T-cell (primary cell): ENCODE measurements around the gene STAT5B. TPM values are rescaled to one million over a fixed set of nuclear protein-coding genes. Genes with fewer than 3 reads are reported as not detected.

Experiments
- ATAC-seq, 4 experiments: fragments of 200-7000 bp in 3 of 4; fragments of 150-1000 bp in 1 of 4; cut with Tn5 transposase; replicated peaks in 1 of 4; 1 replicate in 3 of 4; 2 replicates in 1 of 4; pipeline ENCODE4 v1.10.0; 2021; ENCODE audit warnings: moderate library complexity in 3 of 4, mild to moderate bottlenecking in 2 of 4, moderate number of reproducible peaks in 1 of 4
- CTCF ChIA-PET, 2 donors: fragments of 300-600 bp; sonication (Branson Sonifier 250); formaldehyde crosslinking; loops; one replicate each; lab custom pipeline; 2022; ENCODE audit warnings: antibody characterized with exemption in 2 of 2; lab: Charles Lee
- POLR2A ChIA-PET, 2 donors: fragments of 300-600 bp; sonication (Branson Sonifier 250); formaldehyde crosslinking; loops; one replicate each; lab custom pipeline; 2022; ENCODE audit warnings: antibody characterized with exemption in 2 of 2; lab: Charles Lee
- DNase-seq, 35 experiments: peaks; one replicate each; pipeline versions ENCODE4 v3.0.0 to v3.0.0-alpha.2; 2013 to 2023
- H3K27ac ChIP-seq: one replicate; pipeline ENCODE4 v1.5.1; 2013; ENCODE audit warnings: low read length
- H3K27me3 ChIP-seq, 2 experiments: replicated peaks in 1 of 2; 1 replicate in 1 of 2; 2 replicates in 1 of 2; pipeline versions ENCODE4 v1.6.1 to v1.7.0; 2013; ENCODE audit warnings: low read length in 1 of 2, mixed read lengths in 1 of 2; ENCODE audit not compliant: control insufficient read depth in 2 of 2, insufficient read depth in 2 of 2; ENCODE audit errors: extremely low read depth in 1 of 2
- H3K36me3 ChIP-seq, 2 donors: 1 replicate in 1 of 2; 2 replicates in 1 of 2; pipeline versions ENCODE4 v1.6.1 to v1.7.0; 2013; ENCODE audit warnings: low read length in 1 of 2; ENCODE audit not compliant: control insufficient read depth in 2 of 2, insufficient read depth in 1 of 2; ENCODE audit errors: extremely low read depth in 1 of 2
- H3K4me1 ChIP-seq, 2 experiments: 1 replicate in 1 of 2; 2 replicates in 1 of 2; pipeline versions ENCODE4 v1.6.1 to v1.7.0; 2013; ENCODE audit warnings: low read length in 2 of 2, mixed read lengths in 1 of 2; ENCODE audit not compliant: insufficient read depth in 2 of 2, control insufficient read depth in 1 of 2; ENCODE audit errors: extremely low read depth in 1 of 2
- H3K4me3 ChIP-seq, 2 donors: 1 replicate in 1 of 2; 2 replicates in 1 of 2; pipeline versions ENCODE4 v1.5.1 to v1.7.0; 2013; ENCODE audit warnings: mild to moderate bottlenecking in 2 of 2, low read length in 1 of 2, moderate library complexity in 1 of 2; ENCODE audit not compliant: control insufficient read depth in 1 of 2; ENCODE audit errors: extremely low read depth in 1 of 2
- H3K9me3 ChIP-seq: 2 replicates; pipeline ENCODE4 v1.7.0; 2013
- H3K27ac Mint-ChIP-seq, 2 donors: one replicate each; pipeline ENCODE4 v1.8.0; 2020 to 2021; ENCODE audit warnings: mild to moderate bottlenecking in 2 of 2, mixed read lengths in 2 of 2
- H3K27me3 Mint-ChIP-seq, 2 donors: one replicate each; pipeline ENCODE4 v1.8.0; 2021 to 2022; ENCODE audit warnings: mixed read lengths in 2 of 2
- H3K36me3 Mint-ChIP-seq: one replicate; pipeline ENCODE4 v1.8.0; 2021; ENCODE audit warnings: mixed read lengths
- H3K4me1 Mint-ChIP-seq, 3 donors: one replicate each; pipeline ENCODE4 v1.8.0; 2020 to 2022; ENCODE audit warnings: mixed read lengths in 3 of 3, mild to moderate bottlenecking in 1 of 3
- H3K4me3 Mint-ChIP-seq, 3 donors: one replicate each; pipeline ENCODE4 v1.8.0; 2020 to 2022; ENCODE audit warnings: mild to moderate bottlenecking in 3 of 3, mixed read lengths in 3 of 3, moderate library complexity in 3 of 3
- H3K9me3 Mint-ChIP-seq, 3 donors: one replicate each; pipeline ENCODE4 v1.8.0; 2020 to 2022; ENCODE audit warnings: mixed read lengths in 3 of 3
- WGBS: methylation state at CpG from one replicate; pipeline ENCODE4 v1.1.5; 2013; ENCODE audit warnings: missing lambda C conversion rate; ENCODE audit not compliant: insufficient coverage; 5-methylcytosine and 5-hydroxymethylcytosine counted together
- total RNA-seq, 35 experiments: library from RNA in 6 of 35; stranded (reverse) in 6 of 35; fragments of 120-200 nt in 1 of 35; gene quantifications; one replicate each; pipeline versions ENCODE4 v1.2.1 to v1.2.4 and lab custom pipeline; 2013 to 2026

Gene STAT5B
- total RNA-seq, 5 donors from 2014 or later (not counting 1 experiment from before 2014, with no cell fraction given), result 178 to 205 (median 186) TPM

GRCh38 chr17:42179911-42180410 is 96.2 kb downstream of the STAT5B start:
- POLR2A ChIA-PET, result interaction anchor here in 1 of 2 donors (0.6 kb wide), 1 partner anchor 20 kb away, joined by 6 read pairs; no protein-coding TSS in a partner anchor
- WGBS, result no CpG with 5 or more reads among the region's 20 CpGs
- no peak overlapping the region for H3K27ac ChIP-seq
- H3K4me1 ChIP-seq, result peaks cover 4 to 53% of the 10 kb centered on the region in 2 experiments
- H3K27ac Mint-ChIP-seq, result no peak overlapping the region
- H3K36me3 ChIP-seq, result no peaks in the 10 kb centered on the region
- no peaks in the 10 kb centered on the region for H3K9me3 ChIP-seq
- H3K4me3 Mint-ChIP-seq, result peak overlapping the region; percentile 44 to 84 (median 58)
- H3K4me3 ChIP-seq, result peak overlapping the region in 1 of 2 donors; percentile 56
- CTCF ChIA-PET, result interaction anchor here in 1 of 2 donors (1.3 to 1.4 kb wide), 2 partner anchors 14 to 16 kb away, joined by 3 read pairs; partner anchors contain the start of gene GHDC
- peaks cover 11 to 20% of the 10 kb centered on the region in 2 donors for H3K27me3 Mint-ChIP-seq
- peaks cover 39 to 60% (median 40%) of the 10 kb centered on the region in 3 donors for H3K4me1 Mint-ChIP-seq
- H3K27me3 ChIP-seq, result peaks cover 0 to 36% of the 10 kb centered on the region in 2 experiments
- DNase-seq (peak in 6 of 35 experiments; percentile 13 to 55 (median 22)), ATAC-seq (no peak)
- H3K36me3 Mint-ChIP-seq, result no peaks in the 10 kb centered on the region
- no peaks in the 10 kb centered on the region for H3K9me3 Mint-ChIP-seq

- DNase-seq (no peak), ATAC-seq (no peak)
- WGBS, result no CpG with 5 or more reads among the region's 1 CpG
- no peaks in the 10 kb centered on the region for H3K9me3 Mint-ChIP-seq
- POLR2A ChIA-PET, result no interaction called here
- H3K27ac Mint-ChIP-seq, result no peak overlapping the region
- no peaks in the 10 kb centered on the region for H3K9me3 ChIP-seq
- peaks cover 0 to 39% of the 10 kb centered on the region in 2 experiments for H3K27me3 ChIP-seq
- H3K36me3 Mint-ChIP-seq, result no peaks in the 10 kb centered on the region
- peaks cover 11 to 20% of the 10 kb centered on the region in 2 donors for H3K27me3 Mint-ChIP-seq
- H3K4me1 ChIP-seq, result peaks cover 0 to 46% of the 10 kb centered on the region in 2 experiments
- H3K27ac ChIP-seq, result no peak overlapping the region
- H3K4me1 Mint-ChIP-seq, result peaks cover 34 to 54% (median 34%) of the 10 kb centered on the region in 3 donors
- no peak overlapping the region for H3K4me3 ChIP-seq
- H3K36me3 ChIP-seq, result no peaks in the 10 kb centered on the region
- peak overlapping the region; percentile 44 to 84 (median 58) for H3K4me3 Mint-ChIP-seq
- CTCF ChIA-PET, result interaction anchor here in 1 of 2 donors (1.4 kb wide), 1 partner anchor 16 kb away, joined by 3 read pairs; no protein-coding TSS in a partner anchor
These were observed 96.9 kb downstream of the STAT5B start for GRCh38 chr17:42179335-42179734.

GRCh38 chr17:42178817-42179216 is 97.4 kb downstream of the STAT5B start:
- CTCF ChIA-PET, result interaction anchor here in 1 of 2 donors (1.4 kb wide), 1 partner anchor 15 kb away, joined by 3 read pairs; no protein-coding TSS in a partner anchor
- Mint-ChIP-seq H3K4me3 (no peak overlapping the region), H3K36me3 (no peaks in the 10 kb centered on the region), H3K4me1 (peaks cover 32 to 51% (median 32%) of the 10 kb centered on the region in 3 donors), H3K27me3 (peaks cover 11 to 20% of the 10 kb centered on the region in 2 donors), H3K27ac (no peak overlapping the region), H3K9me3 (no peaks in the 10 kb centered on the region)
- 11% methylated on average over 14 of the region's 14 CpGs for WGBS
- H3K27ac ChIP-seq, result no peak overlapping the region
- H3K4me3 ChIP-seq, result no peak overlapping the region
- POLR2A ChIA-PET, result interaction anchor here in 1 of 2 donors (0.6 kb wide), 1 partner anchor 133 kb away, joined by 4 read pairs; no protein-coding TSS in a partner anchor
- H3K9me3 ChIP-seq, result no peaks in the 10 kb centered on the region
- H3K36me3 ChIP-seq, result no peaks in the 10 kb centered on the region
- peaks cover 0 to 39% of the 10 kb centered on the region in 2 experiments for H3K27me3 ChIP-seq
- H3K4me1 ChIP-seq, result peaks cover 0 to 44% of the 10 kb centered on the region in 2 experiments
- no peak for ATAC-seq
- DNase-seq, result peak in 2 of 35 experiments; percentile 5 to 50

GRCh38 chr17:42177684-42178083 is 98.5 kb downstream of the STAT5B start:
- H3K9me3 ChIP-seq, result no peaks in the 10 kb centered on the region

GRCh38 chr17:42174126-42174783 is 101.9 kb downstream of the STAT5B start:
- ChIA-PET POLR2A (no interaction called here), CTCF (no interaction called here)
- Mint-ChIP-seq H3K9me3 (no peaks in the 10 kb centered on the region), H3K36me3 (no peaks in the 10 kb centered on the region), H3K27me3 (peaks cover 4 to 10% of the 10 kb centered on the region in 2 donors), H3K4me3 (no peak overlapping the region), H3K27ac (no peak overlapping the region), H3K4me1 (peaks cover 6 to 20% (median 13%) of the 10 kb centered on the region in 3 donors)
- 49% methylated on average over 10 of the region's 14 CpGs for WGBS
- Histone ChIP-seq H3K4me1 (peaks cover 0 to 11% of the 10 kb centered on the region in 2 experiments), H3K9me3 (no peaks in the 10 kb centered on the region), H3K36me3 (no peaks in the 10 kb centered on the region), H3K4me3 (no peak overlapping the region), H3K27ac (no peak overlapping the region), H3K27me3 (peaks cover 0 to 22% of the 10 kb centered on the region in 2 experiments)
- ATAC-seq (no peak), DNase-seq (no peak)

More at GRCh38 chr17:42177684-42178083, 98.5 kb downstream of the STAT5B start:
- ChIA-PET POLR2A (no interaction called here), CTCF (interaction anchor here in 1 of 2 donors (0.5 kb wide), 1 partner anchor 1732 kb away, joined by 3 read pairs; no protein-coding TSS in a partner anchor)
- Mint-ChIP-seq H3K4me1 (peaks cover 22 to 40% (median 23%) of the 10 kb centered on the region in 3 donors), H3K27ac (no peak overlapping the region), H3K4me3 (no peak overlapping the region), H3K9me3 (no peaks in the 10 kb centered on the region), H3K36me3 (no peaks in the 10 kb centered on the region), H3K27me3 (peaks cover 11 to 20% of the 10 kb centered on the region in 2 donors)
- WGBS, result no CpG with 5 or more reads among the region's 2 CpGs
- ATAC-seq (no peak), DNase-seq (no peak)
- Histone ChIP-seq H3K27me3 (peaks cover 0 to 39% of the 10 kb centered on the region in 2 experiments), H3K4me1 (peaks cover 0 to 33% of the 10 kb centered on the region in 2 experiments), H3K36me3 (no peaks in the 10 kb centered on the region), H3K27ac (no peak overlapping the region), H3K4me3 (no peak overlapping the region)

GRCh38 chr17:42171831-42172230 is 104.4 kb downstream of the STAT5B start:
- Histone ChIP-seq H3K36me3 (no peaks in the 10 kb centered on the region), H3K27me3 (peaks cover 0 to 9% of the 10 kb centered on the region in 2 experiments), H3K4me3 (no peak overlapping the region), H3K9me3 (no peaks in the 10 kb centered on the region), H3K4me1 (no peaks in the 10 kb centered on the region), H3K27ac (no peak overlapping the region)
- H3K27ac Mint-ChIP-seq, result no peak overlapping the region
- POLR2A ChIA-PET, result interaction anchor here in 1 of 2 donors (0.5 kb wide), 2 partner anchors 30 to 98 kb away, joined by 4 to 6 read pairs; no protein-coding TSS in a partner anchor
- no peak overlapping the region for H3K4me3 Mint-ChIP-seq
- CTCF ChIA-PET, result interaction anchor here (0.6 to 0.7 kb wide), 3 partner anchors 138 to 1414 kb away, joined by 3 to 5 read pairs (median 4); partner anchors contain the start of gene ACLY (in 1 of the 2)
- DNase-seq, result no peak
- H3K27me3 Mint-ChIP-seq, result no peaks in the 10 kb centered on the region
- H3K36me3 Mint-ChIP-seq, result no peaks in the 10 kb centered on the region
- peaks cover 0 to 12% (median 0%) of the 10 kb centered on the region in 3 donors for H3K4me1 Mint-ChIP-seq
- no peak for ATAC-seq
- no peaks in the 10 kb centered on the region for H3K9me3 Mint-ChIP-seq
- WGBS, result 86% methylated on average over 11 of the region's 11 CpGs
